Liver (tissue), 9 donors: ENCODE measurements around the gene SEC14L5. TPM values are rescaled to one million over a fixed set of nuclear protein-coding genes. Genes with fewer than 3 reads are reported as not detected.

Experiments used
- DNase-seq: peaks from one replicate; pipeline ENCODE4 v3.0.0-alpha.2; 2017; ENCODE audit warnings: low spot score
- H3K27ac ChIP-seq, 2 donors: one replicate each; pipeline ENCODE4 v1.7.0; 2013; ENCODE audit warnings: inconsistent platforms in 2 of 2, low read length in 2 of 2, control low read depth in 1 of 2, low read depth in 1 of 2, mild to moderate bottlenecking in 1 of 2
- H3K27me3 ChIP-seq, 4 donors: one replicate each; pipeline versions ENCODE4 v1.6.1 to v1.7.0; 2013; ENCODE audit warnings: low read length in 3 of 4, inconsistent platforms in 1 of 4, mild to moderate bottlenecking in 1 of 4, moderate library complexity in 1 of 4; ENCODE audit not compliant: control insufficient read depth in 4 of 4, insufficient read depth in 4 of 4
- H3K36me3 ChIP-seq, 4 donors: one replicate each; pipeline versions ENCODE4 v1.6.1 to v1.7.0; 2013; ENCODE audit warnings: low read length in 3 of 4, mild to moderate bottlenecking in 3 of 4, low read depth in 1 of 4, moderate library complexity in 1 of 4; ENCODE audit not compliant: control insufficient read depth in 4 of 4, insufficient read depth in 3 of 4
- H3K4me1 ChIP-seq, 4 donors: one replicate each; pipeline versions ENCODE4 v1.6.1 to v1.7.0; 2013; ENCODE audit warnings: low read length in 3 of 4, mild to moderate bottlenecking in 3 of 4, moderate library complexity in 1 of 4; ENCODE audit not compliant: control insufficient read depth in 4 of 4, insufficient read depth in 4 of 4
- H3K4me3 ChIP-seq, 3 donors: one replicate each; pipeline versions ENCODE4 v1.6.1 to v1.7.0; 2013; ENCODE audit warnings: low read length in 3 of 3, control low read depth in 1 of 3, low read depth in 1 of 3, mild to moderate bottlenecking in 1 of 3
- H3K9ac ChIP-seq, 2 donors: one replicate each; pipeline ENCODE4 v1.7.0; 2013; ENCODE audit warnings: low read length in 2 of 2, mild to moderate bottlenecking in 2 of 2, moderate library complexity in 2 of 2, control low read depth in 1 of 2, low read depth in 1 of 2
- H3K9me3 ChIP-seq, 4 donors: one replicate each; pipeline versions ENCODE4 v1.6.1 to v1.7.0; 2013; ENCODE audit warnings: low read length in 3 of 4; ENCODE audit not compliant: control insufficient read depth in 4 of 4
- EGR1 ChIP-seq, 2 donors: IDR thresholded peaks; 2 replicates each; pipeline ENCODE4 v1.6.1; 2016 to 2018; ENCODE audit warnings: antibody characterized with exemption in 2 of 2, low read depth in 2 of 2
- FOXA1 ChIP-seq: IDR thresholded peaks from 2 replicates; pipeline ENCODE4 v1.6.1; 2016; ENCODE audit warnings: antibody characterized with exemption
- FOXA2 ChIP-seq: IDR thresholded peaks from 2 replicates; pipeline ENCODE4 v1.6.1; 2016; ENCODE audit warnings: antibody characterized with exemption
- HNF4A ChIP-seq, 2 donors: conservative IDR thresholded peaks; 2 replicates each; pipeline ENCODE4 v1.6.1; 2016; ENCODE audit warnings: antibody characterized with exemption in 2 of 2, mild to moderate bottlenecking in 2 of 2
- HNF4G ChIP-seq: IDR thresholded peaks from 2 replicates; pipeline ENCODE4 v1.6.1; 2016; ENCODE audit warnings: antibody characterized with exemption
- JUND ChIP-seq, 2 donors: IDR thresholded peaks; 2 replicates each; pipeline ENCODE4 v1.6.1; 2016; ENCODE audit warnings: antibody characterized with exemption in 2 of 2
- RAD21 ChIP-seq, 2 donors: IDR thresholded peaks; 2 replicates each; pipeline ENCODE4 v1.6.1; 2016; ENCODE audit warnings: antibody characterized with exemption in 2 of 2, mild to moderate bottlenecking in 2 of 2
- RXRA ChIP-seq, 2 donors: IDR thresholded peaks; 2 replicates each; pipeline ENCODE4 v1.6.1; 2017 to 2018; ENCODE audit warnings: antibody characterized with exemption in 2 of 2, mild to moderate bottlenecking in 1 of 2
- TAF1 ChIP-seq: conservative IDR thresholded peaks from 2 replicates; pipeline ENCODE4 v1.6.1; 2016; ENCODE audit warnings: antibody characterized with exemption, mild to moderate bottlenecking
- WGBS: extraction: QIAGEN DNeasy Blood & Tissue Kit; methylation state at CpG from one replicate; pipeline ENCODE4 v1.1.7; 2013; 5-methylcytosine and 5-hydroxymethylcytosine counted together
- polyA plus RNA-seq, 2 donors: library from polyadenylated mRNA; stranded (reverse) in 1 of 2; unstranded in 1 of 2; fragments of 200-250 nt in 1 of 2; fragments of >200 nt in 1 of 2; fragmentation: Nextera tagmentation in 1 of 2; extraction: Ambion mirVana in 1 of 2; gene quantifications; one replicate each; pipeline versions ENCODE4 v1.2.1 to v1.2.3, GENCODE V29; 2013 to 2015
- total RNA-seq, 2 donors: library from RNA; depleted of rRNA; stranded (reverse); fragments of >200 nt; gene quantifications; one replicate each; pipeline ENCODE4 v1.2.3, GENCODE V29; 2014
- TF ChIP-seq, protein P1 (sequence below): IDR thresholded peaks from 2 replicates; pipeline ENCODE4 v1.6.1; 2016; ENCODE audit warnings: antibody characterized with exemption, mild to moderate bottlenecking
- TF ChIP-seq, protein P2 (sequence below): IDR thresholded peaks from 2 replicates; pipeline ENCODE4 v1.6.1; 2016; ENCODE audit warnings: antibody characterized with exemption
- TF ChIP-seq, protein P3 (sequence below): fragments of 150-350 bp; IDR thresholded peaks from 2 replicates; pipeline ENCODE4 v1.5.1; 2017; ENCODE audit warnings: improper control_type of control experiment, low read depth, low read length; ENCODE audit not compliant: missing input control
- TF ChIP-seq, protein P4 (sequence below): IDR thresholded peaks from 2 replicates; pipeline ENCODE4 v1.6.1; 2016; ENCODE audit warnings: antibody characterized with exemption
- TF ChIP-seq, protein P5 (sequence below): IDR thresholded peaks from 2 replicates; pipeline ENCODE4 v1.6.1; 2016; ENCODE audit warnings: antibody characterized with exemption
- donor health status: healthy.
- donor health status: healthy.
- donor health status: healthy.
- donor health status: healthy.
- donor health status: healthy.

Gene SEC14L5
- total and polyA plus RNA-seq, 4 donors, result 0.03 to 0.65 (median 0.12) TPM

DNA sequence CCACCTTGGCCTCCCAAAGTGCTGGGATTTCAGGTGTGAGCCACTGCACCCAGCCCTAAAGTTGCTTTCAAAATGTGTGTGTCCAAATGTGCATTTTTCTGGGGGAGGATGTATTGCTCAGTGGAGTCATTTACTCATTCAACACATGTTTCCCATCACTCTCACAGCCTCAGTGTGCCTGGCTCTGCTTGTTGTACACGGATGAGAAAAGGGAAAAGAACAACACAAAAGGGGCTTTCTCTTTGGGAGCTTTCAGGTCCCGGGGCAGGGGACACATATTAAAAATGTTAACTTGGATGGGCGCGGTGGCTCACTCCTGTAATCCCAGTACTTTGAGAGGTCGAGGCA, 19.5 kb upstream of the SEC14L5 start:
- TF ChIP-seq, protein P1, sequence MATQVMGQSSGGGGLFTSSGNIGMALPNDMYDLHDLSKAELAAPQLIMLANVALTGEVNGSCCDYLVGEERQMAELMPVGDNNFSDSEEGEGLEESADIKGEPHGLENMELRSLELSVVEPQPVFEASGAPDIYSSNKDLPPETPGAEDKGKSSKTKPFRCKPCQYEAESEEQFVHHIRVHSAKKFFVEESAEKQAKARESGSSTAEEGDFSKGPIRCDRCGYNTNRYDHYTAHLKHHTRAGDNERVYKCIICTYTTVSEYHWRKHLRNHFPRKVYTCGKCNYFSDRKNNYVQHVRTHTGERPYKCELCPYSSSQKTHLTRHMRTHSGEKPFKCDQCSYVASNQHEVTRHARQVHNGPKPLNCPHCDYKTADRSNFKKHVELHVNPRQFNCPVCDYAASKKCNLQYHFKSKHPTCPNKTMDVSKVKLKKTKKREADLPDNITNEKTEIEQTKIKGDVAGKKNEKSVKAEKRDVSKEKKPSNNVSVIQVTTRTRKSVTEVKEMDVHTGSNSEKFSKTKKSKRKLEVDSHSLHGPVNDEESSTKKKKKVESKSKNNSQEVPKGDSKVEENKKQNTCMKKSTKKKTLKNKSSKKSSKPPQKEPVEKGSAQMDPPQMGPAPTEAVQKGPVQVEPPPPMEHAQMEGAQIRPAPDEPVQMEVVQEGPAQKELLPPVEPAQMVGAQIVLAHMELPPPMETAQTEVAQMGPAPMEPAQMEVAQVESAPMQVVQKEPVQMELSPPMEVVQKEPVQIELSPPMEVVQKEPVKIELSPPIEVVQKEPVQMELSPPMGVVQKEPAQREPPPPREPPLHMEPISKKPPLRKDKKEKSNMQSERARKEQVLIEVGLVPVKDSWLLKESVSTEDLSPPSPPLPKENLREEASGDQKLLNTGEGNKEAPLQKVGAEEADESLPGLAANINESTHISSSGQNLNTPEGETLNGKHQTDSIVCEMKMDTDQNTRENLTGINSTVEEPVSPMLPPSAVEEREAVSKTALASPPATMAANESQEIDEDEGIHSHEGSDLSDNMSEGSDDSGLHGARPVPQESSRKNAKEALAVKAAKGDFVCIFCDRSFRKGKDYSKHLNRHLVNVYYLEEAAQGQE, result no peak
- TF ChIP-seq, protein P2, sequence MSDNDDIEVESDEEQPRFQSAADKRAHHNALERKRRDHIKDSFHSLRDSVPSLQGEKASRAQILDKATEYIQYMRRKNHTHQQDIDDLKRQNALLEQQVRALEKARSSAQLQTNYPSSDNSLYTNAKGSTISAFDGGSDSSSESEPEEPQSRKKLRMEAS, result no peak
- TF ChIP-seq, protein P3, sequence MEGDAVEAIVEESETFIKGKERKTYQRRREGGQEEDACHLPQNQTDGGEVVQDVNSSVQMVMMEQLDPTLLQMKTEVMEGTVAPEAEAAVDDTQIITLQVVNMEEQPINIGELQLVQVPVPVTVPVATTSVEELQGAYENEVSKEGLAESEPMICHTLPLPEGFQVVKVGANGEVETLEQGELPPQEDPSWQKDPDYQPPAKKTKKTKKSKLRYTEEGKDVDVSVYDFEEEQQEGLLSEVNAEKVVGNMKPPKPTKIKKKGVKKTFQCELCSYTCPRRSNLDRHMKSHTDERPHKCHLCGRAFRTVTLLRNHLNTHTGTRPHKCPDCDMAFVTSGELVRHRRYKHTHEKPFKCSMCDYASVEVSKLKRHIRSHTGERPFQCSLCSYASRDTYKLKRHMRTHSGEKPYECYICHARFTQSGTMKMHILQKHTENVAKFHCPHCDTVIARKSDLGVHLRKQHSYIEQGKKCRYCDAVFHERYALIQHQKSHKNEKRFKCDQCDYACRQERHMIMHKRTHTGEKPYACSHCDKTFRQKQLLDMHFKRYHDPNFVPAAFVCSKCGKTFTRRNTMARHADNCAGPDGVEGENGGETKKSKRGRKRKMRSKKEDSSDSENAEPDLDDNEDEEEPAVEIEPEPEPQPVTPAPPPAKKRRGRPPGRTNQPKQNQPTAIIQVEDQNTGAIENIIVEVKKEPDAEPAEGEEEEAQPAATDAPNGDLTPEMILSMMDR, result no peak
- TF ChIP-seq TAF1, result no peak
- TF ChIP-seq EGR1 (IDR thresholded peaks at IDR 0.05; ENCODE audit: low read depth in 2 of 2), result no peak
- no peak for TF ChIP-seq FOXA2
- H3K36me3 ChIP-seq, result no peaks in the 10 kb centered on the region
- peaks cover 9 to 43% (median 34%) of the 10 kb centered on the region in 4 donors for H3K4me1 ChIP-seq
- H3K9me3 ChIP-seq, result no peaks in the 10 kb centered on the region
- H3K9ac ChIP-seq, result no peak overlapping the region
- 90% methylated on average over 5 of the region's 5 CpGs for WGBS
- DNase-seq, result no peak
- H3K27me3 ChIP-seq, result no peaks in the 10 kb centered on the region
- no peak overlapping the region for H3K4me3 ChIP-seq
- H3K27ac ChIP-seq, result no peak overlapping the region

DNA sequence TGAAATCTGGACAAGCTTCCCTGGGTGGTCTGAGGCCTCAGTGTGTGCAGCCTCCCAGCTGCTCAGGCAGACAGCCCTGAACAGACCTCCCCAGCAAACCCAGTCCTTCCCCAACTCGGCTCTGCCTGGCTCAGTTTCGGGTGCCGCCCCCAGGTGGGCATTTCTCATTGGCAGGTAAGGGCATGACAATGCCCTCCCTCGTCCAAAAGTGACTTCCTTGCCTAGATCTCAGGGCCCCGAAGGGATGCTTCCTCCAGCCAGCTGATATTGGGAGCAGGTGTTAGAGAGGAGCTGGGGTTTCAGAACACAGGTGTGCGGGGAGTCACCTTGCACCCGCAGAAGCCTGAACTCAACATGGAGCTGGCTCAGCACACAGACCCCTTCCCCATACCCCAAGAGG, 17.4 kb upstream of the SEC14L5 start:
- H3K4me3 ChIP-seq, result no peak overlapping the region
- peaks cover 9 to 37% (median 26%) of the 10 kb centered on the region in 4 donors for H3K4me1 ChIP-seq
- no peak for DNase-seq
- H3K36me3 ChIP-seq, result no peaks in the 10 kb centered on the region
- H3K9me3 ChIP-seq, result no peaks in the 10 kb centered on the region
- H3K27me3 ChIP-seq, result no peaks in the 10 kb centered on the region
- no peak overlapping the region for H3K9ac ChIP-seq
- TF ChIP-seq, protein P4, sequence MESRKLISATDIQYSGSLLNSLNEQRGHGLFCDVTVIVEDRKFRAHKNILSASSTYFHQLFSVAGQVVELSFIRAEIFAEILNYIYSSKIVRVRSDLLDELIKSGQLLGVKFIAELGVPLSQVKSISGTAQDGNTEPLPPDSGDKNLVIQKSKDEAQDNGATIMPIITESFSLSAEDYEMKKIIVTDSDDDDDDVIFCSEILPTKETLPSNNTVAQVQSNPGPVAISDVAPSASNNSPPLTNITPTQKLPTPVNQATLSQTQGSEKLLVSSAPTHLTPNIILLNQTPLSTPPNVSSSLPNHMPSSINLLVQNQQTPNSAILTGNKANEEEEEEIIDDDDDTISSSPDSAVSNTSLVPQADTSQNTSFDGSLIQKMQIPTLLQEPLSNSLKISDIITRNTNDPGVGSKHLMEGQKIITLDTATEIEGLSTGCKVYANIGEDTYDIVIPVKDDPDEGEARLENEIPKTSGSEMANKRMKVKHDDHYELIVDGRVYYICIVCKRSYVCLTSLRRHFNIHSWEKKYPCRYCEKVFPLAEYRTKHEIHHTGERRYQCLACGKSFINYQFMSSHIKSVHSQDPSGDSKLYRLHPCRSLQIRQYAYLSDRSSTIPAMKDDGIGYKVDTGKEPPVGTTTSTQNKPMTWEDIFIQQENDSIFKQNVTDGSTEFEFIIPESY, result no peak
- TF ChIP-seq FOXA1 (no peak), RAD21 (IDR thresholded peaks at IDR 0.05) (no peak), RXRA (IDR thresholded peaks at IDR 0.05) (no peak), EGR1 (IDR thresholded peaks at IDR 0.05; ENCODE audit: low read depth in 2 of 2) (no peak)
- WGBS, result 75% methylated on average over 7 of the region's 7 CpGs
- no peak overlapping the region for H3K27ac ChIP-seq

DNA sequence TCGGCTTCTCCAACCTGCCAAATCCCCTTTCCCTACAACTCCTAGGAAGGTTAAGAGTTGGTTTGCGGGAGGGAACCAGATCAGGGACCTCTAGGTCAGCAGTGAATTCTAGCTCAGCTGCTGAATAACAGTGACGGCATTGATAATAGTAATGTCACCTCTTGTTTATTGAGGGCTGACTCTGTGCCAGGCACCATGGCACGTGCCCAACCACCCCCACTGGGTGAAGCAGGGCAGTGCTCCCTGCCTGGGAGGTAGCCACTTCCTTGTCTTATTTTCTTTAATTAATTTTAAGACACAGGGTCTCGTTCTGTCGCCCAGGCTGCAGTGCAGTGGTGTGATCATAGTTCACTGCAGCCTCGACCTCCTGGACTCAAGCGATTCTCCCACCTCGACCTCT, 15.6 kb upstream of the SEC14L5 start:
- no peak overlapping the region for H3K27ac ChIP-seq
- 76% methylated on average over 9 of the region's 9 CpGs for WGBS
- peaks cover 9 to 22% (median 15%) of the 10 kb centered on the region in 4 donors for H3K4me1 ChIP-seq
- H3K27me3 ChIP-seq, result no peaks in the 10 kb centered on the region
- H3K4me3 ChIP-seq, result no peak overlapping the region
- no peak overlapping the region for H3K9ac ChIP-seq
- H3K9me3 ChIP-seq, result no peaks in the 10 kb centered on the region
- DNase-seq, result no peak
- H3K36me3 ChIP-seq, result no peaks in the 10 kb centered on the region
- no peak for TF ChIP-seq FOXA1
- TF ChIP-seq RXRA (IDR thresholded peaks at IDR 0.05), result no peak
- TF ChIP-seq, protein P5, sequence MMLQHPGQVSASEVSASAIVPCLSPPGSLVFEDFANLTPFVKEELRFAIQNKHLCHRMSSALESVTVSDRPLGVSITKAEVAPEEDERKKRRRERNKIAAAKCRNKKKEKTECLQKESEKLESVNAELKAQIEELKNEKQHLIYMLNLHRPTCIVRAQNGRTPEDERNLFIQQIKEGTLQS, result no peak
- no peak for TF ChIP-seq JUND (IDR thresholded peaks at IDR 0.05)
- no peak for TF ChIP-seq HNF4G
- TF ChIP-seq HNF4A (conservative IDR thresholded peaks at IDR 0.05), result no peak
- TF ChIP-seq, protein P4, result no peak
- TF ChIP-seq, protein P1, result no peak
